ENCODE data around the gene ARAP1.

ARAP1 gene

GRCh38 chr11:72743321-72744221 lies 8.6 kb downstream of the ARAP1 start:
- DNase-seq (ENCODE audit: low read depth in 3 of 3) = no peak

DNA sequence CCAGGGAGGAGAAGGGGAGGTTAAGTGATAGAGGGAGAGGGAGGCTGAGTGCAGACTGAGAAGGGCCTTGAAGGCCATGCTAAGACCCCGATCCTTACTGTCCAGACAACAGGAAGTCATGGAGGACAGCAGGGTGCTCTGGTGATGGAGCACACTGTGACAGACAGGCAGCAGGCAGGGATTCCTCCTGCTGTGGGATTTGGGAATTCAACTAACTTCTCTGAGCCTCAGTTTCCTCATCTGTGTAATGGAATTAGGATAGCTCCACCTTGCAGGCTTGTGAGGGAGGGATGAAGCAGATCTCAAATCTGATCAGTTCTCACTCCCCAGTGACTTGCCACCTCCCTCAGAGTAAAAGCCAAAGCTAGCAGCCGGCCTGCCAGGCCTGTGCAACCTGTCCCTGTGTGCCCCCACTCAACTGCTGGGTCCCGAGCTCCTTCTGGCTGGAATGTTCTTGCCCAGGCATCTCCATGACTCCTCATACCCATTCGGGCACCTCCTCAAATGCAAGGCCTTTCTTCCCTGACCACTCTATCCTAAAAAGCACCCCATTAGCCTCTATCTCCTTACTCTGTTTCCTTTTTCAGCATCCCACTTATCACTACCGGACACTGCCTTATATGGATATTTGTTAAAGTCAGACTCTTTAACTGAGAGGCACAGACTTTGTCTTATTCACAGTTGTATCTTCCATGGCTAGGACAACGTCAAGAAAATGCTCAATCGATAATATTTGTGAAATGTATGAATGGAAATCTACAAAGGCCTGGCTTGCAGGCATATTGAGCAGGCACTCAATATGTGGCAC lies 9.5 kb downstream of the ARAP1 start:
- no peak for DNase-seq (ENCODE audit: low read depth in 3 of 3)

- no peak for DNase-seq (ENCODE audit: low read depth in 3 of 3)
Measured at GRCh38 chr11:72741849-72742512, 10.2 kb downstream of the ARAP1 start.

GRCh38 chr11:72741429-72741833 lies 10.8 kb downstream of the ARAP1 start:
- DNase-seq (ENCODE audit: low read depth in 3 of 3) = no peak

- DNase-seq (ENCODE audit: low read depth in 3 of 3) = no peak
Measured at GRCh38 chr11:72740562-72741428, 11.4 kb downstream of the ARAP1 start.

GRCh38 chr11:72740060-72740424 lies 12.2 kb downstream of the ARAP1 start:
- no peak for DNase-seq (ENCODE audit: low read depth in 3 of 3)

GRCh38 chr11:72739240-72740059 lies 12.8 kb downstream of the ARAP1 start:
- DNase-seq (ENCODE audit: low read depth in 3 of 3) = no peak

DNA sequence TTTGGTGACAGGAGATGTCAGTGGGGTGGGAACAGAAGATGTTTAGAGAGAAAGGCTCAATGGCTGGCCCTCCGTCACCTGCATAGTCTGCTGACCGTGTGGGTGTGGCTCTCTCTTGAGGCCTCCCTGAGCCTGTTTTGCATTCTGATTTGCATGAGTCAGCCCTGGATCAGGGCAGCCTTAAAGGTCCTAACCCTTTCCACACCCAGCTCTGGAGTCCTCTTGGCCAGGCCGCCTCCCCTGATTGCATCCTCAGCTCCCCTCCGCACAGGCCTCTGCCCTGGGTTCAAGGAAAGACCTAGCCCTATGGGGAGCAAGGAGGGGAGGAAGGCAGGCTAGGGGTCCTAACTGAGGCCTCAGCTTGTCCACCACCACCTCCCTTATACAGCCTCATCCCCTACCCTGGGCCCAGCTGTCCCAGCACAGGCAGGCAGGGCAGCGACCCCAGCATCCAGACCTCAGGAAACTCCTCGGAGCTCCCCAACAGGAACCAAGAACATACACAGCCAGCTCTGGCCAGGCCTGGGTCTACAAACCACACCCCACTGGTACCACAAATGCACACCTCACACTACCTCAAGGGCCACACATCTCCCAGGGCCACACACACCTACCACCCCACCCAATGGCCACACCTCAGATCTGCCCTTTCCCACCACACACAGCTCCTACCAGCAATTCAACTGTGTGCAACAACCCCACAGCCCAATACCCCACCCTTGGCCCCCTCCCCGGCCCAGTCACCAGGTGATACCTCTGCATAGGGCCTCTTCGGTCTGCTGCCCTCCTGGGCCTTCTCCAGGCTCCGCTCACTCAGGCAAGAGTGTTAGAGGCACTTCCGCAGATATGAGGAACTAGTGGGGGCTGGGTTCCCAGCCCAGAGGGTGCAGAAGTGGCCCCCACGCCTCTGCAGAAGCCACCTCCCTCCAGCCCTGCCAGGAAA lies 13.7 kb downstream of the ARAP1 start:
- no peak for DNase-seq (ENCODE audit: low read depth in 3 of 3)

GRCh38 chr11:72737336-72737735 lies 14.9 kb downstream of the ARAP1 start:
- DNase-seq (ENCODE audit: low read depth in 3 of 3) = no peak

- peak; percentile 28 to 54 (median 42) for DNase-seq (ENCODE audit: low read depth in 3 of 3)
Measured at GRCh38 chr11:72736452-72737069, 15.6 kb downstream of the ARAP1 start.

GRCh38 chr11:72735495-72736027 lies 16.6 kb downstream of the ARAP1 start:
- no peak for DNase-seq (ENCODE audit: low read depth in 3 of 3)

- no peak for DNase-seq (ENCODE audit: low read depth in 3 of 3)
Measured at GRCh38 chr11:72732329-72732728, 19.9 kb downstream of the ARAP1 start.

- no peak for DNase-seq (ENCODE audit: low read depth in 3 of 3)
Measured at GRCh38 chr11:72730737-72731136, 21.5 kb downstream of the ARAP1 start.

DNA sequence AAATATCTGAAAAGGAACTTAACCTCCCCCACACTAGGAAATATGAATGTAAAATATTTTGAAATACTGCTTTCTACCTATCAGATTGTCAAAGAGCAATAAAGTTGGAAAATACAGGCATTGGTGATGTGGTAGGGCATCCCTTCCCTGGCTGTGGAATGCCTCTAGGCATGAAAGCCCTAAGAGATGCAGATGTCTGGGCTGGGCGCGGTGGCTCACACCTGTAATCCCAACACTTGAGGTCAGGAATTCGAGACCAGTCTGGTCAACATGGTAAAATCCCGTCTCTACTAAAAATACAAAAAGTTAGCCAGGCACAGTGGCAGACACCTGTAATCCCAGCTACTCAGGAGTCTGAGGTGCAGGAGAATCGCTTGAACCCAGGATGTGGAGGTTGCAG lies 22.0 kb downstream of the ARAP1 start:
- DNase-seq (ENCODE audit: low read depth in 3 of 3) = no peak

DNA sequence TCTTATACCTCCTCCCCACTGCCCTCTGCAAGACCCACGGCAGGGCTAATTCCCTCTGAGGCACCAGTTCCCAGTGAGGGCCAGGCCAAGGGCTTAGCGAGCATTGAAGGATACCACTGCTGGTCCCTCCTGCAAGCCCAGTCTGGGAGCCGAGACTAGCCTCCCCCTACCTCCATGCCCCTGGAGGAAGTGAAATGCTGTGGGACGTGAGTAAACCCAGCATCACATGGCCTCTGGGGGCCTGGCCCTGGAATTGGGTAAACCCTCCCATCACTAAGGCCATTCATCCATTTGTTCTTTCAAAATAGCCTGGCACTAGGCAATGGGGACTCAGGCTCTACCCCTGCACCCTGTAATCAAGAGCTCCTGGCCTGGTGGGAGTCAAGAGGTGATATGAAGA lies 24.7 kb downstream of the ARAP1 start:
- no peak for DNase-seq (ENCODE audit: low read depth in 3 of 3)

DNA sequence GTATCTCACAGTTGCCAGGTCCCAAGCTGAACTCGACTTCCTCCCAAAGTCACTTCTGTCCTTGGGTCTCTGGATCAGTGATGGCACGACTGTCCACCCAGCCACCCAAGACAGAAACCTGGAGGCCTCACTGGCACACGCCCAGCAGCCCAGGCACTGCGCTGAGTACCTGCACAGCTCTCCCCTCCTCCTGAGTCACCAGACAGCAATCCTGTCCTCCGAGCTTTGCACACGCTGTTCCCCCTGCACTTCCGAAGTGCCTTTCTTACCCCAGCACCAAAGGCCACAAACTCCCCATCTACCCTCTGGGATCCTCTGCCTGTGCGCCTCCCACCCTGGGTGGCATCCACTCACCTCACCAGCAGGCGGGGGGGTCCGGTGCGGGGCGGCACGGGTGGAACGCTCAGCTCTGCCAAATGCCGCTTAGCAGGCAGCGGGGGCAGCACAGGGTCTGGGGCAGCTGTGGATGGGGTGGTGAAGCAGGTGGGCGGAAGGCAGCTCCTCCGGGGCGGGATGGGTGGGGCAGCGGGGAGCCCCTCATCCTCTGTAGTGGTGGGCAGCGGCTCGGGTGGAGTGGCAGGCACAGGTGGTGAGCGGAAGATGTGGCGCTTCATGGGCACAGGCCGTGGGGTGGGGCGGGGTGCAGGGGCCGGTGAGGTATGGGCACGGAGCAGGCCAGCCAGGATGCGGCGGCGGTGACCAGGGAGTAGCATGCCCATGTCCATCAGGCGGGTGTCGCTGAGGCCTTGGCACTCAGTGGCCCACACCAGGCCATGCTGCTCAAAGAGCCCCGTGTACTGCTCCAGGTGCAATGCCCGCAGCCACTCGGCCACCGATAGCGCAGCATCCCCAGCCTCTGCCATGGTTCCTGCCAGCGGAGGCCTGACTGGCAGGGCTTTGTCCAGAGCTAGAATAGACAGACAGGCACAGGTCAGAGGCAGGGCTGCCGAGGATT lies 25.7 kb downstream of the ARAP1 start:
- DNase-seq (ENCODE audit: low read depth in 3 of 3) = no peak

DNA sequence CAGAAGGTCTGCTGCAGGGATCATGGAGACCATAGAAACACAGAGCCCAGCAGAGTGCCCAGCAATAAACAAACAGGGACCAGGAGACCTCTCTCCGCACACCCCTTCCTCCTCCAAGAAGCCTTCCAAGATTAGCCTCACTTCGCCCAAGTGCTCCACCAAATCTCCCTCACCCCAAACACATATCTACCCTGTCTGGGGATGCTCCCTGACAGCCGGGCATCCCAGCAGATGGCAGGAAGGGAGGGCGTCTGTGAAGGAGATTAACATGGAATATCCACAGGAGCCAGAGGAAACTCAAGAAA lies 26.5 kb downstream of the ARAP1 start:
- DNase-seq (ENCODE audit: low read depth in 3 of 3) = no peak

Measured in stimulated activated CD4-positive, alpha-beta T cell treated with anti-CD3 and anti-CD28 coated beads, TNF-alpha, amount 100 ng/mL, for 48 hours (primary cell).